CD4-positive, alpha-beta T cell treated with Interleukin-6 for 4 hours (primary cell): ENCODE data around the gene SYNJ2.
"Not testable (repeated sequence)": the region's sequence is repeated elsewhere in the genome, so short reads cannot be mapped to it uniquely, and the experiment has no call there.

ENCODE experiments used
- DNase-seq: peaks from one replicate; pipeline ENCODE4 v3.0.0-alpha.2; 2020; ENCODE audit warnings: mixed read lengths

The SYNJ2 gene

DNA sequence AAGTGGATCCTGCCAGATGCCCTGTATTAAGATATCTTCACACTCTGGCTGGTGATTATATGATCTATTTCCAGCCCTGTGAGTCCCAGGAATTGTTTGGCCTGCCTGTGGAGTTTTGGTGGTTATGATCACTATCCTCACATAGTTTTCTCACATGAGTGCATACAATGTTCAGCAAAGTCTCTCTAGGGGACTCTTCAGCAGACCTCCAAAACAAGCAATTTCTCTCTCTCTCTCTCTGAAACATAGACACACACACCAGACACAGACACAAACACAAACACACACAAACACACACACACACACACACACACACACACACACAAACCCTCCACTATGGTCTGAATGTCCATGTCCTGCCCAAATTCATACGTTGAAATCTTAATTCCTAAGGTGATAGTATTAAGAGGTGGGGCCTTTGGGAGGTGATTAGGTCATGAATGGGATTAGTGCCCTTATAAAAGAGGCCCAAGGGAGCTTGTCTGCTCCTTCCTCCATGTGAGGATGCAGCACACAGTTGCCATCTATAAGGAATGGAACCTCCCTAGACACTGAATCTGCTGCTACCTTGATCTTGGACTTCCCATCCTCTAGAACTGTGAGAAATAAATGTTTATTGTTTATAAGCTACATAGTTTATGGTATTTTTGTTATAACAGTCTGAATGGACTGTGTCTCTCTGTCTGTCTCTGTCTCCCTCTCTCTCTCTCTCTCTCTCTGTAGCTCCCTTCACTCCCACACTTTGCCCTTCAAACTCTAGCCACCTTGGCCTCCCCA lies 22.0 kb upstream of the SYNJ2 start:
- DNase-seq: no peak

DNA sequence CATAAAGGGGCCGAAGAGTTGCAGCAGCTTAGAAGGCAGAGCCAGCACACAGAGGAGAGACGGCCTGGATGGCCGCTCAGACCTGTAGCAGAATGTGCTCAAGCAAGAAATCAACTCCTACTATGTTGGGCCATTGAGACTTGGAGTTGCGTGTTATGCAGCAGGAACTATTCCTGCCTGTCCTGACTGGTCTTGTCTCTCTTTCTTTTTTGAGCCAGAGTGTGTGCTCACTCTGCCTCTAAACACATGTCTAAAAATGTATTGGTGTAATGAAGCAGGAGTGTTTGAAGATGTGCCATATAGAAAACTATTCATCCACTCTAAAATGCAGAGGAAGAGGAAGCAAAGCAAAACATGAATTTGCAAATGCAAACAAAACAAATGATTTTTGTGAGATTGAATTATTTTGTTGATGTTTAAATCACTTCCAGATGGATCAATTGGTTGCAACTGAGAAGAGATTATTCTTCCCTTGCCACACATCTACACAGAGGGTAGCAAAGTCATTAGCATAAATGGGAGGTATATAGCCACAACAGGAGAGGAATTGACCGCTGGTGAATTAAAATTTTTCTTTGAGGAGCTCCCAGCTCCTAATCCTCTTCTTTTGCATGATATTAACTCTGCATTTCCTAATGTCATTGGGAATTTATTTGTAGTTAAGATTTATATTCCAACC lies 20.4 kb upstream of the SYNJ2 start:
- no peak for DNase-seq

DNA sequence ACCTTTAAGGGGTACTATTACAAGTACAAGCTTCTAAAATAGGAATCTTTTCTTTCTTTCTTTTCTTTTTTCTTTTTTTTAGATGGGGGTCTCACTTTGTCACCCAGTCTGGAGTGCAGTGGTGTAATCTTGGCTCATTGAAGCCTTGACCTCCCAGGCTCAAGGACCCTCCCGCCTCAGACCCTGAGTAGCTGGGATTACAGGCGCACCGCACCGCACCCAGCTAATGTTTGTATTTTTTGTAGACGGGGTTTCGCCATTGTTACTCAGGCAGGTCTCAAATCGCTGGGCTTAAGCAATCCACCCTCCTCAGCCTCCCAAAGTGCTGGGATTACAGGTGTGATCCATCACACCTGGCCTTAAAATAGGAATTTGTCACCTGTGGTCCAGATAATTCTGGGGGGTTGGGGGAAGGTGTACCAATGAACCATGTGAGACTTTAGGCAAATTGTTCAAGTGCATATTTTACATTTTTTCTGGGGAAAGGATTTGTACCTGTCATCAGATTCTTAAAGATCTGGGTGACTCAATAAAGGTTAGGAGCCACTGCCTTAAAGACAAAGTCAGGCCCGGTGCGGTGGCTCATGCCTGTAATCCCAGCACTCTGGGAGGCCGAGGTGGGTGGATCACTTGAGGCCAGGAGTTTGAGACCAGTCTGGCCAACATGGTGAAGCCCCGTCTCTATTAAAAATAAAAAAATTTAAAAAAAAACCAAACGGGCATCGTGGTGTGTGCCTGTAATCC lies 19.7 kb upstream of the SYNJ2 start:
- DNase-seq: no peak

DNA sequence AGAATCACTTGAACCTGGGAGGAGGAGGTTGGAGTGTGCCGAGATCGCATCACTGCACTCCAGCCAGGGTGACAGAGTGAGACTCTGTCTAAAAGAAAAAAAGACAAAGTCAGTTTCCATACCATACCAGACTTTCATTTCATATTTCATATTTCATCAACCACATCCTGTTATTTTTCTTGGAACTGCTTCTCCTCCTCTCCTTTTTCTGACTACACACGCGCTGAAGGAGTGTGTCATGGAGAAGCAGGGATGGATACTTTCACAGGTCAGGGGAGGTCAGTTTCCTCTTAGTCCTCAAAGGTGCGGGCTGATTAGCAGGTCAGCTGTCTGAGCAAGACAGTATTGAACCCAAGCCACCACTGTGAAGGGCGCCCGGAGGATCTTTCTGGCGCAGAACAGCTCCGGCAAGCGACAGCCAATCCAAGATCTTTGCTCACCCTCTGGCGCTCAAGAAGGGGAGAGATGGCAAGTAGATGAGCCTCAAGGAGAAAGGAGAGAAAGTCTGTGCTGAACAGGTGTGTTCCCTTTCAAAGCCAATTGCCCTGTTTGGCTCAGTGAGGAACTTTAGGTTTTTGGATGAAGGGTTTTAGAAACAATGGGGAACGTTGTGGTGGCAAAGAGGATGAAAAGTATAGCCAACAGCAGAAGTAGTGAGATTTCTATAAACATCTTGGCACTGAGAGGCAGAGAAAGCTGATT lies 18.9 kb upstream of the SYNJ2 start:
- no peak for DNase-seq

DNA sequence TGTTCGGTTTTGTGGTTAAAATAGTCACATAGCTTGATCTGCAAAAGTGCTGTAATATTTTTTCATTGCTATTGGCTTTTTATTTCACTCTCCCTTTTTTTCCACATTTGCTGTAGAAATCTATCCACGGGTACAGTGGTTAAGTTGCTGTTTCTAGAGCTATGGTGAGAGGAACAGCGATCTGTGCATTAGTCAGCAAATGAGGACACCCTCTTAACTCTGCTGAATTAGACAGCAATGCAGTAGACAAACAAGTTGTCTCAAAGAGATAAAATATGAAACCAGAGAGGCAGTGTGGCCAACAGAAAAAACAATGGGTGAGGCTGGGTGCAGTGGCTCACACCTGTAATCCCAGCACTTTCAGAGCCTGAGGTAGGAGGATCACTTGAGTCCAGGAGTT lies 17.6 kb upstream of the SYNJ2 start:
- DNase-seq: no peak

DNA sequence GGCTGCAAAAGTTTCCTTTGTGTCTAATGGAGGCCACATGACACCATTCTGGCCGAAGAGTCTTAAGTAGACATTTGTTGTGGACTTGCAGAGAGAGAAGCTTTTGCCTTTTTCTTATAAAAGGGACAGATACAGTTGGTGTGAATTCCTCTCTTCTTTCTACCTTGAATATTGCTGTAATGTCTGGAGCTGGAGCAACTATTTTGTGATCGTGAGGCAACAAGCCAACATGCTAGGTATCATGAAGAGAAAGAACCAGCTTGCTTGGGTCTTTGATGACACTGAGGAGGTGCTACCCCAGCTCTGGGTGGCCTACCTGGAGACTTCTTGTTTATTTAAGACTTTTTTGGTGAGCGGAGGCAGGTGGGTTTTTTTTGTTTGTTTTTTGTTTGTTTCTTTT lies 16.3 kb upstream of the SYNJ2 start:
- DNase-seq: no peak

DNA sequence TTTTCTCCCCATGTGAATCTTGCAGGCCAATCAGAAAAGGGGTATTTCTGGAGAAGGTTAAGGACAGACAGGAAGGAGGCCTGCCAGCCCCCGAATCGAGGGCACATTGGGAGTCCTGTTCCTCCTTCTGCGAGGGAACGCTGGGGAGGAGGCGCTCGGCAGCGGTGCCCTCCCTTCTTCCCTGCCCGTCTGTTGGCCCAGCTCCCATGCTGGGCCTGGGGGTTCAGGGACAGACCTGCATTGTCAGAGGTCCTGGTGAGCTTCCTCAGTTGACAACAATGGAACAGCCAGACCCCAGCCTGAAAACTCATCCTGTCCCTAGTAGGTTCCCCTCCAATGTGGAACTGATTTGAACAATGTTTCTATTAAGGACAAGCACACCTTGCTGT lies 15.1 kb upstream of the SYNJ2 start:
- DNase-seq: no peak

DNA sequence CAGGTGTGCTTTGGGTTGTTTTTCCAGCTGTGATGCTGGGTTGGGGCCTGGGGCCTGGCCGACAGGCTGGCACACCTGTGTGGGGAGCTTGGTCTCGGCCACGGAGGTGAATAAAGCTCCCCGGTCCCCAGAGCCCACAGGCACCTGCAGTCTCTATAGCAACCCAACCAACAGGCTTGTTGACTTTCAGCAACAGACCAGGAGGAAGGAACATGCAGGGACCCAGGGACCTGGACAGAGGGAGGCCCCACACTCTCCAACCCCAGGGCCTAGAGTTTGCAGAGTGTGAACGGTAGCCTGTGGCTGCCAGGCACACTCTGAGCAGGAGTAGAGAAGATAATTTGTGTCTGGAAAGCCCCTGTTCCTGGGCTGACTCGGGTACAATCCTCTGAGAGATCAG lies 14.6 kb upstream of the SYNJ2 start:
- no peak for DNase-seq

DNA sequence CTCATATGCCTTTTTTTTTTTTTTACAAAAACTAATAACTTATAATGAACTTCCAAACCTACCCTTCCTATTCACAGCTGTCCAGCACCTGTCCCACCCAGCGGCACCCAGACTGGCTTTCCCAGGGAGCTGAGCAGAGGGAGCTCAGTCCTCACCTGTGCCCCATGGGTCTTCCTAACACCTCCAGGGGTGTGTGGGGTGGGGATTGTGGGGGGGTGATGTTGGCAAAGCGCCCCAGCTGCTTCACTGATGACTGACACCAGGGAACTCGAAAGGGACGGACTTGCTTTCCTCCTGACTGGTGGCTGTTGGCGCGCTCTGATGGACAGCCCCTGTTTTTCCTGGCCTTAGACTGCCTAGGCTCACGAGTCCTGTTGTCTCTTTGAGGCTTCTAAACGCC lies 14.2 kb upstream of the SYNJ2 start:
- no peak for DNase-seq

DNA sequence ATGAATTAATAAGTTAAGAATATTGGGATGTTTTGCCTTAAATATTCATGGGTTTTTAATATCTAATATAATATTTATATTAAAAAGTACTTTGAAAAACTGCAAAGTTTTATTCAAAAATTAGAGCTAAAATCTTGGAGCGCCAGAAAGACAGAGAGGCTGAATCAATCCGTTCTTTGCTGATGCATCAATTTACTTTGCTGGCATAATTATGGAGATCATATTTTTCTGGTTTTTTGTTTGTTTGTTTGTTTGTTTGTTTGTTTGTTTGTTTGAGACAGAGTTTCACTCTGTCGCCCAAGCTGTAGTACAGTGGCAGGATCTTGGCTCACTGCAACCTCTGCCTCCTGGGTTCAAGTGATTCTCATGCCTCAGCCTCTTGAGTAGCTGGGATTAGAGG lies 9.5 kb upstream of the SYNJ2 start:
- not testable (repeated sequence) for DNase-seq

DNA sequence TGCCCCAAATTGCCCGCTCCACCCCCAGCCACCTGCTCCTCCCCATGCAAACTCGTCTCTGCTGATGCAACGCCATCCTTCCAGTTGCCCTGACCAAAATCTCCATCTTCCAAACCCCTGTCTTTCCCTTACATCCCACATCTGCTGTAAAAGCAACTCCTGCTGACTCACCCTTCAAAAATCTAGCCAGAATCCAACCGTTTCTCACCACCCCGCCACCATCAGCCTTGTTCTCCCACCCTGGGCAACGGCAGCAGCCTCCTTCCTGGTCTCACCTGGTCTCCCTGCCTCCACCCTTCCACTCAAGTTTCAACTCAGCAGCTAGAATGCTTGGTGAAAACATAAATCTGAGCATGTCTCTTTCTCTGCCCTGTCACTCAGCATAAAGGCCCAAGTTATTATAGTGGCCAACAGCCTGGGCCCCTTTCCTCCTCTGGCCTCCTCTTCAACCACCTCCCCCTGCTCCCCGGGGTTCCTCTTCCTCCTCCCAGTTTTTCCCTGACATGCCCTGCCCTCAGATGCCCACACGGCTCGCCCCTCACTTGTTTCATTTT lies 7.2 kb upstream of the SYNJ2 start:
- DNase-seq: no peak

DNA sequence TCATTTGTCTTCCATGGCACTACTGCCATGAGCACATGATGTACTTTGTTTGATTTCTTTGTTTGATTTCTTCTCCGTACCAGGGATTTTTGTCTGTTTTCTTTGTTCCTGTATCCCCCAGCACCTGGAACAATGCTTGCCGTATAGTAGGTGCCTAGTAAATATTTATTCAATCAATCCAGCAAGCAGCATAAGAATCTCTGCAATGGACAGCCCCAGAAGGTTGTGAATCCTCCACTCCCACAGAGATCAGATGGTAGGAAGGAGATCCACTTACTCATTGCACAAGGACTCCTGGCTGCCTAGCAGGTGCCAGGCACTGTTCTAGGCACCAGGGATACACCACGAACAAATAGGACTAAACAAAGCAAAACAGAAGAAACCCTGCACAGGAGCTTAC lies 6.7 kb upstream of the SYNJ2 start:
- no peak for DNase-seq

DNA sequence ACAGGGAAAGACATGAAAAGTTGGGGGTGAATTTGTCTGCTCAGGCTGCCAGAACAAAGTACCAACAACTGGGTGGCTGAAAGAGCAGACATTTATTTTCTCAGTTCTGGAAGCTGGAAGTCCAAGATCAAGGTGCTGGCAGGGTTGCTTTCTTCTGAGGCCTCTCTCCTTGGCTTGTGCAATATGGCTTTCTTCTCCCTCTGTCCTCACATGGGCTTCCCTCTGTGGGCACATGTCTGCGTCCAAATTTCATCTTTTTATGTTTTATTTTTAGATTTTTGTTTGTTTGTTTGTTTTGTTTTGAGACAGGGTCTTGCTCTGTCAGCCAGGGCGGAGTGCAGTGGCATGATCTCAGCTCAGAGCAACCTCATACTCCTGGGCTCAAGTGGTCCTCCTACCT lies 6.2 kb upstream of the SYNJ2 start:
- DNase-seq: no peak

DNA sequence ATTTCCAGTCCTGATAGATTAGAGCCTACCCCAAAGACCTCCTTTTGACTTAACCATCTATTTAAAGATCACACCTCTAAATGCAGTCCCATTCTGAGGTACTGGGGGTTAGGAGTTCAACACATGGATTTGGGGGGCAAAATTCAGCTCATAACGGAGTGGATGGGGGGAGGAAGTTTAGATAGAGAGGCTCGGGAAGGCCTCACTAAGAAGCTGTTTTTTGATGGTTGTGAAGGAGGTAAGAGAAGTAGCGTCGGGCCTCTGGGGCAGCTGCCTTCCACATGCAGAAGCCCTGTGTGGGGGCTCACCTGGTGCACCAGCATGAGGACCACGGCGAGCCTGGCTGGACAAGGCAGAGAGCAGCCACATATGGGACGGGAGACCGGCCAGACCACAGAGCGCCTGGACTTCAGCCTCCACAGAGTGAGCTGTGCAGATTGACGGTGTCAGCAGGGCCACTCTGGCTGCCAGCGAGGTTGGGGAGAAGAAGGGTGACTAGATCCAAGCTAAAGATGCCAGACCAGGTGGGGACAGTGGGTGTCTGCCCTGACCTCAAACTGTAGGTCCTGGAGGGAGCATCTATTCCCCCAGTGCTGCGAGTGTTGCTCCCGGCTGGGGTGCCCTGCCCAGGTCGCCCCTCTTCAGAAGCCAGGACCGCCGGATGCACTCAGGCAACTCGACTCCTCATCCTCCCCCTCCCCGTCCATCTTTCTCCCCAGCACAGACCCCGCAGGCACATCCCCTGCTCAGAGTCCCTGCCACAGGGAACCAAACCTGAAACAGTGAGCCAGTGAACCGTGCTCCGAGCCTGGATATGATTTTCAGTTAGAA lies 5.1 kb upstream of the SYNJ2 start:
- DNase-seq: no peak

DNA sequence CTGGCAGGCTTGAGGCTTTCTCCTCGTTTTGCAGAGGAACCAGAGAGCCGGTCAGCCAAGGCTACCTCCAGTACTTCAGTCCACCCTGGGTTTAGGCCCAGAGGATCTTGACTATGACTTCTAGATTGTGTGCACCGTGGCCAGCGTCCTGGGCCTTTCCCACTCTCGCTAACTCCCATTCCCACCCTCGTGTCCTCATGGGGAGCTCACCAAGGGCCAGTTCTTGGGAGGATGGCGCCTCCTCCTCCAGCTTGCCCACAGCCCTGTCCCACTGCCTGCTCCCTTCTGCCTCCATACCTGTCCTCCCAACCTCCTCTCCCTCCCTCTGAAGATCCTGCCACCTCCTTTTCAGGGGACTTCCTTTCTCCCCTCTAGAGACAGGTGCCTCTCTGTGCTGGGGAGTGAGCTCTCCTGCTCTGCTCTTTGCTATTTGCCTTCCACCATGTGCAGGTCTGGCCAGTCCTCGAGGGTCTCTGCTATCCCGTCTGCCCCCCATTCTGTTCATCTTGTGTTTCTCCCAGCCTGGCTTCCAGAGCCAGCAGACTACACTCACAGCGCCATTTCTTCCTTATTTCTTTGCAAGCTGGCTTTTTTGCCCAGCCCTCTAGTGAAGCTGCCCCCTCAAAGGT lies 4.4 kb upstream of the SYNJ2 start:
- DNase-seq: no peak

DNA sequence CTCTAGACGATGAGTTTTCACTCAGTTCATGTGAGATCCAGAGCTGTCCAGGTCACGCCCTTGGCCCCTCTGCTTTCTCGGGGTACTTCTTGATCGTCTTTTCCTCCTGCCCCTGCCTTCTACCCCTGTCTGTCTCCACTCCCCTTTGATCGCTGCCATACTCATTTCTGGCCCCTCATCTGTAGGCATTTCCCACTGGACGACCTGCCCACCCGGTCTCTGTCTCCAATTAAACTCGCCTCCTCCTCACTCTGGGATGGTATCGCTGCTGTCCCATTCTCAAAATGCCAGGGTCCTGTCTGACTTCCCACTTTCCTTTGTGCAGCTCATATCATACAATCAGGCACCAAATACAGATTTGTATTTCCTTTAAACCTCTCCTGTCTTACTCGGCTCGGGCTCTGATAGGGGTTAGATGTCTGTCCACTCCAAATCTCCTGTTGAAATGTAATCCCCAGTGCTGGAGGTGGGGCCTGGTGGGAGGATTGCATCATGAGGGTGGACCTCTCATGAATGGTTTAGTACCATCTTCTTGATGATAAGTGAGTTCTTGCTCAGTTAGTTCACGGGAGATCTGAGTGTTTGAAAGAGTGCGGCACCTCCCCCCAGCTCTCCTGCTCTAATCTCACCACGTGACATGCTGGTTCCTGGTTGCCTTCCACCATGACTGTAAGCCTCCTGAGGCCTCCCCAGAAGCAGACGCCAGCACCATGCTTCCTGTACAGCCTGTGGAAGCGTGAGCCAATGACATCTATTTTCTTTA lies 3.5 kb upstream of the SYNJ2 start:
- DNase-seq: no peak

DNA sequence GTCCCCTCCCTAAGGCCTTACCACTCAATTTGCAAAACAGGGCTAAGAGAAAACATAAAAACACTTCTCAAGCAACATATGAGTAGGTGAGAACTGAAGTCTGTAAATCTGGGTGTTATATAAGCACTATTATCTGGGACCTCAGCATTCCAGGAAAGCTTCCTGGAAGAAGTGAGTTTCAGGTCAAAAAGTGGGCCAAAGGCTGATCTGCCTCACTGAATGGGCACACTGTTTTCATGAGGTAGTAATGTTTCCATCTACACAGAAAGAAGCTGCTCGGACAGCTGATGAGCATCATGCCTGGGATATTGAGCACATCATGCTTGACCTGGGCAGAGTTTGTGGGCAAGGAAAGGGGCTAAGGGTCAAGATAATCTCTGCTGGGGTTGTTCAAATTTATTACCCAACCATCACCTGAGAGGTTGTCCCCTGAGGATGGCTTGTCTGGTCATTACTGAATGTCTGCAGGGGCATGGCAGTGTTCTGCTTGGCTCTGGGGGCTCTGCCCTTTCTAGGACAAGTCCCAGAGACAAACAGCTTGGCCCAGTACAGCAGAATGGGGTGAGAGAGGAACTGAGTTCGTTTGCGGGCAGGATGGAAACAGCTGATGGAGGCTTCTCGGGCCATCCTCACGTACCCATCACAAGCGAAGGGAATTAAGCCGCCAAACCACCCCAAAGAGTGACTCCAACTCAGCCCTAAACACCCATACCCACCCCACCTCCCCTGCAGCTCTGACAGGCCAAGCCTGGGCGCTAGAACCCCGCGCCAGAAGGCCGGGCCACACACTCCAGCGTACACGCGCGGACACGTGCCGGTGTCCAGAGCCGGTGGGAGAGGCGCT lies 1.2 kb upstream of the SYNJ2 start:
- DNase-seq: peak; percentile 22

DNA sequence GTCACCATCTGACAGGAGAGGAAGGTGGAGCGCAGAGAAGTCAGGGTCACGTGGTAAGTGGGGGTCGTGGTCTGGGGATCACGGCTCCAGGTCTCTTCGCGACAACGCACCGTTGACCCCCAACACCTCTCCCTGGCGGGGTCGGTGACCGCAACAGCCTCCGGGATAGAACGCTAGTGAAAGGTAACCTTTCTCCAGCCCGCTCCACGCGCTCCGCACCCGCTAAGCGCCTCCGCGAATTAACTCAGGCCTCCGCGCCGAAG lies 600 bp upstream of the SYNJ2 start:
- no peak for DNase-seq

DNA sequence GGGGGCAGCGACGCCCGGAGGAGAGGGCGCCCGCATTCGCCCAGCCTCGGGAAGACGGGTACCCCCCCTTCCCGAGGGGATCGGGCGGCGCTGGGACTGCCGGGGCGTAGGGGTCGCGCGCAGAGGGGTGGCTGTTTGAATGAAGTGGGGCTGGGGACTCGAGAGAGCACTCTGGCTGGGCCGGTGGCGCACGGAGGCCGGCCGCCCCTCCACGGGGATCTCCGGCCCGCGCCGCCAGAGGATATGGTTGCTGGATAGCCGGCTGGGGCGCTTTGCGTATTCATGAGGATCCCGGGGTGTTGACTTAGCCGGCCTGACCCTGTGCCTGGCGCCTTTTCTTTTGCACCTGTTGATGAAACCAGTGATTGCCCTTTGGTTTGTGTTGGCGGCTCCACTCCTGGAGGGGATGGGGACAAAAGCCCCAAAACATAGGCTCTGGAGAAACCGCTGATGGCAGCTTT lies 469 bp downstream of the SYNJ2 start:
- DNase-seq: peak; percentile 42
